Measurements from ENCODE around the gene ARL15. TPM values are rescaled to one million over a fixed set of nuclear protein-coding genes. Genes with fewer than 3 reads are reported as not detected.

The ARL15 gene
- polyA plus RNA-seq, 1 of the 3 experiments (the other 2 are of a cell fraction), result 6.4 TPM

DNA sequence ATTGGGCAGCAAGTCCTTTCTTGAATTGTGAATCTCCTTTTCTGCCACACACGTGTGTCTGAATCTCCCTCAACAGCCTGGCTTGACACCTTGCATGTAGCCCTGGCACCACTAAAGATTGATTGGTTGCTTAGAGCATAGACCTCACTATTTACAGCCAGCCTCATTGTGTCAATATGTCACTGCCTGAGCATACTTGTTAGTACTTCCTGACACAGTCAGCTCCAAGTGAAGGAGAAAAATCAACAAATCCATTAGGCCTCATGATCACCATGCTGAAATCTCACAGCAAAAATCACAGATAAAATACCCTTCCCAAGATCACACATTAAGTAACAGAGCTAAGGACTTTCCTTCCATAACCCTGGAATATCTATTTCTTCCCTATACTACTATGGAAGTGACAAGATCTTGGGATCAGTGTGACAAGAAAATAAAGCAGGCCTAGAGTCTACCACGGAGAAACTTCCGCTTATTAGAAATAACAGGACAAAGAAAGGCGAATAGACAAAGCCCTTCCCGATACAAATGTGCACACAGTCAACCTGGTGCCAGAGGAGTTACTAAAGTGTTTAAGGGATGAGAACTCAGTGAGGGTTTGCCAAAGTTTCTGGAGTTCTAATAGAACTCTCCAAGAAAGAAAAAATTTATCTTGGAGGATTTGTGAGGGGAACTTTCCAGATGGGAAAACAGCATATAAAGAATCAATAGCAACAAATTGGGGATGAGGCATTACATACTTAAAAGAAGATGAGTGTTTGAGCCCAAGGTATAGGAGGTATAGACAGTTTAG, 5.6 kb upstream of the ARL15 start:
- H3K27ac ChIP-seq (ENCODE audit: low read depth in 2 of 2, low read length in 1 of 2), result no peak overlapping the region
- H3K4me2 ChIP-seq, result no peak overlapping the region
- no peaks in the 10 kb centered on the region for H3K27me3 ChIP-seq (ENCODE audit: insufficient read depth)
- no peaks in the 10 kb centered on the region; a peak in 1 of 4 replicates for H3K4me1 ChIP-seq (ENCODE audit: control insufficient read depth in 1 of 2, insufficient read depth in 2 of 2, low read depth in 1 of 2, low read length in 1 of 2)
- H3K4me3 ChIP-seq (ENCODE audit: low read depth in 2 of 2, low read length in 1 of 2), result no peak overlapping the region
- no peak overlapping the region for H2AFZ ChIP-seq (ENCODE audit: low read depth)
- no peaks in the 10 kb centered on the region for H3F3A ChIP-seq (replicated peaks; ENCODE audit: insufficient read depth)
- no peak overlapping the region for H3K9ac ChIP-seq
- ChIA-PET CTCF (interaction anchor here (0.7 to 1.2 kb wide), 3 partner anchors 9 to 104 kb away, joined by 3 to 4 read pairs (median 3); no protein-coding TSS in a partner anchor), POLR2A (no interaction called here)
- 85% methylated on average over 5 of the region's 5 CpGs for WGBS (ENCODE audit: low lambda C conversion rate)
- no peaks in the 10 kb centered on the region for H3K36me3 ChIP-seq (replicated peaks in 1 of 2; ENCODE audit: control insufficient read depth in 1 of 2, insufficient read depth in 2 of 2, low read length in 1 of 2)
- H4K20me1 ChIP-seq (ENCODE audit: insufficient read depth), result no peaks in the 10 kb centered on the region
- H3K79me2 ChIP-seq (ENCODE audit: insufficient read depth), result no peaks in the 10 kb centered on the region
- DNase-seq, result no peak
- no peaks in the 10 kb centered on the region for H3K9me2 ChIP-seq
- H3K9me3 ChIP-seq, result no peaks in the 10 kb centered on the region
- TF ChIP-seq ELF1 (IDR thresholded peaks at IDR 0.05) (no peak), RFX5 (IDR thresholded peaks at IDR 0.05; ENCODE audit: low read length) (no peak), POLR2AphosphoS5 (IDR thresholded peaks at IDR 0.05; ENCODE audit: low read depth, low read length) (no peak), RCOR1 (IDR thresholded peaks at IDR 0.05; ENCODE audit: low read length) (no peak), FOXJ3 (CRISPR knock-in tag; IDR thresholded peaks at IDR 0.05) (no peak), NRF1 (IDR thresholded peaks at IDR 0.05; ENCODE audit: low read depth, low read length) (no peak), JUND (IDR thresholded peaks at IDR 0.05) (no peak), NFIC (IDR thresholded peaks at IDR 0.05; ENCODE audit: borderline replicate concordance) (no peak), EZH2phosphoT487 (IDR thresholded peaks at IDR 0.05; ENCODE audit: borderline replicate concordance, low read depth) (no peak), FOSL2 (IDR thresholded peaks at IDR 0.05; ENCODE audit: borderline replicate concordance, low read depth) (no peak), RAD21 (IDR thresholded peaks at IDR 0.05; ENCODE audit: low read length) (no peak), TCF12 (IDR thresholded peaks at IDR 0.05) (no peak), YY1 (IDR thresholded peaks at IDR 0.05; ENCODE audit: low read depth) (no peak), FOXM1 (IDR thresholded peaks at IDR 0.05; ENCODE audit: low read depth) (no peak), SMC3 (IDR thresholded peaks at IDR 0.05; ENCODE audit: low read depth, low read length) (no peak)
- TF ChIP-seq, protein P1, sequence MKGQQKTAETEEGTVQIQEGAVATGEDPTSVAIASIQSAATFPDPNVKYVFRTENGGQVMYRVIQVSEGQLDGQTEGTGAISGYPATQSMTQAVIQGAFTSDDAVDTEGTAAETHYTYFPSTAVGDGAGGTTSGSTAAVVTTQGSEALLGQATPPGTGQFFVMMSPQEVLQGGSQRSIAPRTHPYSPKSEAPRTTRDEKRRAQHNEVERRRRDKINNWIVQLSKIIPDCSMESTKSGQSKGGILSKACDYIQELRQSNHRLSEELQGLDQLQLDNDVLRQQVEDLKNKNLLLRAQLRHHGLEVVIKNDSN (IDR thresholded peaks at IDR 0.05; ENCODE audit: borderline replicate concordance, low read depth), result no peak
- TF ChIP-seq, protein P2, sequence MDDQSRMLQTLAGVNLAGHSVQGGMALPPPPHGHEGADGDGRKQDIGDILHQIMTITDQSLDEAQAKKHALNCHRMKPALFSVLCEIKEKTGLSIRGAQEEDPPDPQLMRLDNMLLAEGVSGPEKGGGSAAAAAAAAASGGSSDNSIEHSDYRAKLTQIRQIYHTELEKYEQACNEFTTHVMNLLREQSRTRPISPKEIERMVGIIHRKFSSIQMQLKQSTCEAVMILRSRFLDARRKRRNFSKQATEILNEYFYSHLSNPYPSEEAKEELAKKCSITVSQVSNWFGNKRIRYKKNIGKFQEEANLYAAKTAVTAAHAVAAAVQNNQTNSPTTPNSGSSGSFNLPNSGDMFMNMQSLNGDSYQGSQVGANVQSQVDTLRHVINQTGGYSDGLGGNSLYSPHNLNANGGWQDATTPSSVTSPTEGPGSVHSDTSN (IDR thresholded peaks at IDR 0.05), result no peak
- TF ChIP-seq, protein P3, sequence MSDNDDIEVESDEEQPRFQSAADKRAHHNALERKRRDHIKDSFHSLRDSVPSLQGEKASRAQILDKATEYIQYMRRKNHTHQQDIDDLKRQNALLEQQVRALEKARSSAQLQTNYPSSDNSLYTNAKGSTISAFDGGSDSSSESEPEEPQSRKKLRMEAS (IDR thresholded peaks at IDR 0.05; ENCODE audit: low read depth), result no peak
- TF ChIP-seq, protein P4, sequence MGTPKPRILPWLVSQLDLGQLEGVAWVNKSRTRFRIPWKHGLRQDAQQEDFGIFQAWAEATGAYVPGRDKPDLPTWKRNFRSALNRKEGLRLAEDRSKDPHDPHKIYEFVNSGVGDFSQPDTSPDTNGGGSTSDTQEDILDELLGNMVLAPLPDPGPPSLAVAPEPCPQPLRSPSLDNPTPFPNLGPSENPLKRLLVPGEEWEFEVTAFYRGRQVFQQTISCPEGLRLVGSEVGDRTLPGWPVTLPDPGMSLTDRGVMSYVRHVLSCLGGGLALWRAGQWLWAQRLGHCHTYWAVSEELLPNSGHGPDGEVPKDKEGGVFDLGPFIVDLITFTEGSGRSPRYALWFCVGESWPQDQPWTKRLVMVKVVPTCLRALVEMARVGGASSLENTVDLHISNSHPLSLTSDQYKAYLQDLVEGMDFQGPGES (IDR thresholded peaks at IDR 0.05; ENCODE audit: low read depth, low read length), result no peak

Measured in SK-N-SH (cell line).